HEK293T (cell line): Measurements from ENCODE around the gene SLC16A4.
A peak's percentile ranks its signal among the peaks of the same experiment; 100 is the strongest.

ENCODE experiments used
- CTCF ChIA-PET: fragments of 350-600 bp; formaldehyde crosslinking; extraction: SDS; loops from one replicate; lab custom pipeline; 2021; ENCODE audit warnings: antibody characterized with exemption, inconsistent platforms; lab: Yijun Ruan, JAX
- POLR2A ChIA-PET: fragments of 350-600 bp; formaldehyde crosslinking; extraction: SDS; loops from one replicate; lab custom pipeline; 2020; ENCODE audit warnings: antibody characterized with exemption, inconsistent platforms; lab: Yijun Ruan, JAX
- DNase-seq: peaks from one replicate; pipeline ENCODE4 v3.0.0; 2012; ENCODE audit warnings: mixed read lengths; ENCODE audit errors: extremely low spot score
- ARNT ChIP-seq: fragments of 450-650 bp; IDR thresholded peaks from 2 replicates; pipeline ENCODE4 v1.6.1; 2017; ENCODE audit warnings: mild to moderate bottlenecking
- BHLHE40 ChIP-seq: fragments of 450-650 bp; IDR thresholded peaks from 2 replicates; pipeline ENCODE4 v1.6.1; 2016; ENCODE audit warnings: mild to moderate bottlenecking, moderate library complexity, borderline replicate concordance
- CTBP1 ChIP-seq: fragments of 450-650 bp; IDR thresholded peaks from 2 replicates; pipeline ENCODE4 v1.6.1; 2016; ENCODE audit warnings: borderline replicate concordance
- ELF4 ChIP-seq: fragments of 450-650 bp; IDR thresholded peaks from 2 replicates; pipeline ENCODE4 v1.6.1; 2017; ENCODE audit warnings: antibody characterized with exemption
- FOXA1 ChIP-seq: fragments of 450-650 bp; IDR thresholded peaks from 2 replicates; pipeline ENCODE4 v1.6.1; 2016; ENCODE audit warnings: mild to moderate bottlenecking
- FOXK2 ChIP-seq: fragments of 450-650 bp; IDR thresholded peaks from 2 replicates; pipeline ENCODE4 v1.6.1; 2016; ENCODE audit warnings: mild to moderate bottlenecking
- FOXM1 ChIP-seq: fragments of 450-650 bp; IDR thresholded peaks from 2 replicates; pipeline ENCODE4 v1.6.1; 2017; ENCODE audit warnings: mild to moderate bottlenecking, borderline replicate concordance
- HDGF ChIP-seq: fragments of 450-650 bp; IDR thresholded peaks from 2 replicates; pipeline ENCODE4 v1.6.1; 2017; ENCODE audit warnings: antibody characterized with exemption, borderline replicate concordance
- L3MBTL2 ChIP-seq: fragments of 450-650 bp; conservative IDR thresholded peaks from 2 replicates; pipeline ENCODE4 v1.6.1; 2016; ENCODE audit warnings: mild to moderate bottlenecking
- LEF1 ChIP-seq: fragments of 450-650 bp; IDR thresholded peaks from 2 replicates; pipeline ENCODE4 v1.6.1; 2017; ENCODE audit warnings: mild to moderate bottlenecking, borderline replicate concordance
- NFRKB ChIP-seq: fragments of 450-650 bp; IDR thresholded peaks from 2 replicates; pipeline ENCODE4 v1.6.1; 2016; ENCODE audit warnings: mild to moderate bottlenecking, moderate library complexity
- SP1 ChIP-seq: fragments of 450-650 bp; IDR thresholded peaks from 2 replicates; pipeline ENCODE4 v1.6.1; 2017
- SUZ12 ChIP-seq: fragments of 450-650 bp; IDR thresholded peaks from 2 replicates; pipeline ENCODE4 v1.6.1; 2016; ENCODE audit warnings: mild to moderate bottlenecking
- TARDBP ChIP-seq: fragments of 450-650 bp; IDR thresholded peaks from 2 replicates; pipeline ENCODE4 v1.6.1; 2016
- ZNF384 ChIP-seq: fragments of 450-650 bp; IDR thresholded peaks from 2 replicates; pipeline ENCODE4 v1.6.1; 2016
- TF ChIP-seq, protein P1 (sequence below): fragments of 450-650 bp; IDR thresholded peaks from 2 replicates; pipeline ENCODE4 v1.6.1; 2016

The SLC16A4 gene

GRCh38 chr1:110341146-110341871, 49.5 kb downstream of the SLC16A4 start:
- CTCF ChIA-PET = no interaction called here
- POLR2A ChIA-PET = interaction anchor here (1.2 kb wide), 1 partner anchor 50 kb away, joined by 3 read pairs; no protein-coding TSS in a partner anchor
- peak; percentile 58 for DNase-seq

DNA sequence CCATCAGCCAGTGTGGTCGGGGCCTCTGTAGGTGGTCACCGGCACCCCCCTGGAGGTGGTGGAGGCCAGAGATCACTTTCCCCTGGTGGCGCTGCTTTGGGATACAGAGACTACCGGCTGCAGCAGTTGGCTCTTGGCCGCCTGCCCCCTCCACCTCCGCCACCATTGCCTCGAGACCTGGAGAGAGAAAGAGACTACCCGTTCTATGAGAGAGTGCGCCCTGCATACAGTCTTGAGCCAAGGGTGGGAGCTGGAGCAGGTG, 50.7 kb downstream of the SLC16A4 start:
- DNase-seq = no peak
- POLR2A ChIA-PET = interaction anchor here (0.7 to 4.5 kb wide), 13 partner anchors 9 to 306 kb away, joined by 3 to 35 read pairs (median 6); partner anchors contain the start of genes KCNC4 and STRIP1
- TF ChIP-seq, protein P1, sequence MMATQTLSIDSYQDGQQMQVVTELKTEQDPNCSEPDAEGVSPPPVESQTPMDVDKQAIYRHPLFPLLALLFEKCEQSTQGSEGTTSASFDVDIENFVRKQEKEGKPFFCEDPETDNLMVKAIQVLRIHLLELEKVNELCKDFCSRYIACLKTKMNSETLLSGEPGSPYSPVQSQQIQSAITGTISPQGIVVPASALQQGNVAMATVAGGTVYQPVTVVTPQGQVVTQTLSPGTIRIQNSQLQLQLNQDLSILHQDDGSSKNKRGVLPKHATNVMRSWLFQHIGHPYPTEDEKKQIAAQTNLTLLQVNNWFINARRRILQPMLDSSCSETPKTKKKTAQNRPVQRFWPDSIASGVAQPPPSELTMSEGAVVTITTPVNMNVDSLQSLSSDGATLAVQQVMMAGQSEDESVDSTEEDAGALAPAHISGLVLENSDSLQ = no peak
- TF ChIP-seq ARNT (no peak), L3MBTL2 (no peak), SUZ12 (no peak), LEF1 (no peak), ELF4 (no peak), HDGF (no peak), ZNF384 (no peak), FOXK2 (no peak), SP1 (no peak), BHLHE40 (no peak)
- CTCF ChIA-PET = interaction anchor here (0.6 to 1.0 kb wide), 2 partner anchors 133 to 587 kb away, joined by 3 read pairs; no protein-coding TSS in a partner anchor

More at GRCh38 chr1:110341146-110341871, 49.5 kb downstream of the SLC16A4 start:
- TF ChIP-seq, protein P1 = peak; percentile 58
- no peak for TF ChIP-seq FOXM1

GRCh38 chr1:110339407-110340206, 51.2 kb downstream of the SLC16A4 start:
- DNase-seq = no peak
- CTCF ChIA-PET = interaction anchor here (0.5 to 3.7 kb wide), 9 partner anchors 27 to 1178 kb away, joined by 3 to 18 read pairs (median 3); no protein-coding TSS in a partner anchor
- TF ChIP-seq NFRKB (peak; percentile 84), TARDBP (no peak), ELF4 (peak; percentile 55; the same call in 1 of the 2 replicates), L3MBTL2 (peak; percentile 51), ARNT (no peak)
- POLR2A ChIA-PET = interaction anchor here (0.7 to 4.5 kb wide), 42 partner anchors 7 to 305 kb away, joined by 3 to 35 read pairs (median 5); partner anchors contain the start of genes KCNC4, SLC16A4, SLC6A17 and STRIP1

DNA sequence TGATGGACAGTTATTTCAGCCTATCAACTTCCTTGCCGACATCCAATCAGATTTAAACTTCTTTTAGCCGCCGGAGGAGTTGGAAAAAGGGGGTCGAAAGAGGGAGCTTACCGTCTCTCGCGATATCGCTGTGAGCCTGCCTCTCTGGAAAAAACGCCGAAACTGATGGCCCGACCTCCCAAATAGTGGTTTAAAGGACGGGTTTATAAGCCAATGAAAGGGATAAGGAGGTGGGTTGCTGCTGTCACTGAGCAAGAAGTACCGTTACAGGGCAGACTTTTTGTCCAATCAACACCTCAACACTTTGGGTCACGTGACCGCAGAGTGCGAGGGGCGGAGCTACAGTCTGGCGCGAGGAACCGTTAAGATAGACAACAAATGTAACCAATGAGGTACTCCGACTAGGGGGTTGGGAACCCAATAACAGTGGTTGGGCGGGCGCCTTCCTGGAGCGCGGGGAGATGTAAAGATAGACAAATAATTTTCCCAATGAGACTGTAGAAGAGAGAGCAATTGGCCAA, 51.9 kb downstream of the SLC16A4 start, which contains the start of gene RBM15:
RBM15 (plus strand) TSS at position 492 of the 521 bp plus-strand sequence; CDS start at position 521, 29 bp downstream.
- peak; percentile 96 for DNase-seq
- ChIA-PET CTCF (interaction anchor here (0.5 to 3.7 kb wide), 9 partner anchors 9 to 1178 kb away, joined by 3 to 18 read pairs (median 3); no protein-coding TSS in a partner anchor), POLR2A (interaction anchor here (0.7 to 4.5 kb wide), 45 partner anchors 8 to 304 kb away, joined by 3 to 35 read pairs (median 5); partner anchors contain the start of genes KCNC4, SLC16A4, SLC6A17 and STRIP1)
- TF ChIP-seq, protein P1 = peak; percentile 99
- no peak for TF ChIP-seq LEF1
- TF ChIP-seq FOXM1 = peak; percentile 65; the same call in 1 of the 2 replicates
- TF ChIP-seq CTBP1 = no peak

- POLR2A ChIA-PET = interaction anchor here (0.8 to 4.5 kb wide), 52 partner anchors 8 to 340 kb away, joined by 3 to 35 read pairs (median 5); partner anchors contain the start of genes KCNC4, SLC16A4, SLC6A17 and STRIP1
- CTCF ChIA-PET = interaction anchor here (0.7 to 3.7 kb wide), 9 partner anchors 8 to 205 kb away, joined by 3 to 18 read pairs (median 4); no protein-coding TSS in a partner anchor
- TF ChIP-seq SUZ12 (no peak), ARNT (no peak), FOXM1 (peak; percentile 80; the same call in 1 of the 2 replicates), FOXA1 (no peak), LEF1 (no peak), CTBP1 (no peak), ELF4 (peak; percentile 36), NFRKB (no peak), L3MBTL2 (peak; percentile 98)
Measured at GRCh38 chr1:110338309-110338885, 52.4 kb downstream of the SLC16A4 start.

More at GRCh38 chr1:110338309-110338885, 52.4 kb downstream of the SLC16A4 start:
- DNase-seq = peak; percentile 93
